Measurements from ENCODE around the gene PPP2R1B. TPM values are rescaled to one million over a fixed set of nuclear protein-coding genes. Genes with fewer than 3 reads are reported as not detected.

PPP2R1B gene
- total and polyA plus RNA-seq, 8 donors, result 12.6 to 50.1 (median 31.3) TPM

- H3K4me3 ChIP-seq, result no peak overlapping the region
- DNase-seq, result no peak
- 27 to 37% methylated on average over 3 of the region's 3 CpGs for WGBS, 2 donors
- no peaks in the 10 kb centered on the region for H3K27me3 ChIP-seq
- intact Hi-C loops (cut with DNase I), result loop anchor here in 1 of 3 donors (5.0 kb wide), 1 partner anchor 176 kb away; the partner anchor contains the start of gene SIK2
- peaks cover 4 to 31% (median 14%) of the 10 kb centered on the region in 3 donors for H3K4me1 ChIP-seq
- no peaks in the 10 kb centered on the region for H3K36me3 ChIP-seq
- ATAC-seq, result peak in 1 of 4 donors; percentile 47
- H3K27ac ChIP-seq, result peak overlapping the region in 1 of 4 donors; percentile 25
- FAIRE-seq, result no peak
- TF ChIP-seq CTCF (IDR thresholded peaks at IDR 0.05), result no peak
- H3K9me3 ChIP-seq, result no peaks in the 10 kb centered on the region
Observed at GRCh38 chr11:111778047-111778558, 11.9 kb upstream of the PPP2R1B start.

- Histone ChIP-seq H3K4me3 (no peak overlapping the region), H3K36me3 (no peaks in the 10 kb centered on the region), H3K27ac (peak overlapping the region in 1 of 4 donors; percentile 25), H3K9me3 (no peaks in the 10 kb centered on the region), H3K27me3 (no peaks in the 10 kb centered on the region), H3K4me1 (peaks cover 7 to 33% (median 14%) of the 10 kb centered on the region in 3 donors)
- DNase-seq, result peak in 1 of 6 donors; percentile 33
- FAIRE-seq, result peak; percentile 82
- TF ChIP-seq CTCF (IDR thresholded peaks at IDR 0.05), result peak; percentile 51 to 73 (median 59)
- WGBS, 2 donors, result 44 to 50% methylated on average over 4 of the region's 4 CpGs
- intact Hi-C loops (cut with DNase I), result loop anchor here in 1 of 3 donors (5.0 kb wide), 1 partner anchor 175 kb away; the partner anchor contains the start of gene SIK2
- peak; percentile 70 to 90 (median 85) for ATAC-seq
Observed at GRCh38 chr11:111777094-111778046, 11.2 kb upstream of the PPP2R1B start.

GRCh38 chr11:111776398-111777093, 10.4 kb upstream of the PPP2R1B start:
- DNase-seq (no peak), ATAC-seq (peak in 1 of 4 donors; percentile 4), FAIRE-seq (no peak)
- Histone ChIP-seq H3K4me1 (peaks cover 10 to 33% (median 14%) of the 10 kb centered on the region in 3 donors), H3K27ac (peak overlapping the region in 2 of 4 donors; percentile 5 to 61), H3K4me3 (no peak overlapping the region), H3K27me3 (no peaks in the 10 kb centered on the region), H3K9me3 (no peaks in the 10 kb centered on the region), H3K36me3 (no peaks in the 10 kb centered on the region)
- TF ChIP-seq CTCF (IDR thresholded peaks at IDR 0.05), result no peak
- intact Hi-C loops (cut with DNase I), result loop anchor here in 1 of 3 donors (5.0 kb wide), 1 partner anchor 174 kb away; the partner anchor contains the start of gene SIK2
- 82% methylated on average over 6 of the region's 6 CpGs for WGBS, 2 donors

GRCh38 chr11:111774955-111775710, 8.9 kb upstream of the PPP2R1B start:
- Histone ChIP-seq H3K4me3 (no peak overlapping the region), H3K4me1 (peaks cover 10 to 33% (median 14%) of the 10 kb centered on the region in 3 donors), H3K27ac (peak overlapping the region; percentile 29 to 83 (median 54)), H3K27me3 (no peaks in the 10 kb centered on the region), H3K9me3 (no peaks in the 10 kb centered on the region), H3K36me3 (no peaks in the 10 kb centered on the region)
- FAIRE-seq (no peak), ATAC-seq (peak; percentile 55 to 73 (median 64)), DNase-seq (peak in 5 of 6 donors; percentile 51 to 70 (median 67))
- intact Hi-C loops (cut with DNase I), result loop anchor here in 1 of 3 donors (5.0 kb wide), 1 partner anchor 173 kb away; the partner anchor contains the start of gene SIK2
- no peak for TF ChIP-seq CTCF (IDR thresholded peaks at IDR 0.05)
- 21 to 27% methylated on average over 6 of the region's 6 CpGs for WGBS, 2 donors
